OCI-LY3 (cell line): Measurements from ENCODE around the gene RBL1.

Source experiments
- CTCF ChIP-seq: fragments of 200-600, 300-600 bp; sonication (generic); IDR thresholded peaks from 2 replicates; pipeline ENCODE4 v1.5.1; 2014; ENCODE audit warnings: antibody characterized with exemption, low read length, low read depth
- EZH2phosphoT487 ChIP-seq: fragments of 200-600 bp; shearing (Covaris generic); IDR thresholded peaks from 2 replicates; pipeline ENCODE4 v1.6.1; 2018; ENCODE audit warnings: antibody characterized with exemption, mixed run types, low read depth

- TF ChIP-seq EZH2phosphoT487: no peak
- no peak for TF ChIP-seq CTCF
Measured at GRCh38 chr20:37137547-37137946, 41.8 kb upstream of the RBL1 start.
